H9 (cell line): Measurements from ENCODE around the gene SNTG2. TPM values are rescaled to one million over a fixed set of nuclear protein-coding genes. Genes with fewer than 3 reads are reported as not detected.

Experiments used
- DNase-seq: peaks from one replicate; pipeline ENCODE4 v3.0.0-alpha.2; 2017
- H2AFZ ChIP-seq: one replicate; pipeline ENCODE4 v1.6.1; 2013; ENCODE audit warnings: mild to moderate bottlenecking, low read length, control low read depth, moderate library complexity
- H2AK5ac ChIP-seq: 2 replicates; pipeline ENCODE4 v1.6.1; 2013; ENCODE audit warnings: low read length, control low read depth, mixed read lengths; ENCODE audit not compliant: insufficient read length
- H2BK120ac ChIP-seq: one replicate; pipeline ENCODE4 v1.6.1; 2013; ENCODE audit warnings: low read depth, mild to moderate bottlenecking, low read length, control low read depth, inconsistent platforms; ENCODE audit not compliant: poor library complexity, severe bottlenecking
- H2BK12ac ChIP-seq: 2 replicates; pipeline ENCODE4 v1.6.1; 2013; ENCODE audit warnings: low read length, control low read depth, mixed read lengths, low read depth; ENCODE audit not compliant: insufficient read length
- H2BK15ac ChIP-seq: 2 replicates; pipeline ENCODE4 v1.6.1; 2013; ENCODE audit warnings: low read depth, low read length, control low read depth
- H2BK20ac ChIP-seq: one replicate; pipeline ENCODE4 v1.6.1; 2013; ENCODE audit warnings: low read depth, mild to moderate bottlenecking, low read length, control low read depth, inconsistent platforms; ENCODE audit not compliant: poor library complexity, severe bottlenecking
- H2BK5ac ChIP-seq: 2 replicates; pipeline ENCODE4 v1.6.1; 2013; ENCODE audit warnings: low read length, control low read depth, mixed read lengths; ENCODE audit not compliant: insufficient read length
- H3K14ac ChIP-seq: 2 replicates; pipeline ENCODE4 v1.6.1; 2013; ENCODE audit warnings: low read length, control low read depth; ENCODE audit not compliant: insufficient read depth
- H3K18ac ChIP-seq: 2 replicates; pipeline ENCODE4 v1.6.1; 2013; ENCODE audit warnings: low read depth, mild to moderate bottlenecking, mixed read lengths, low read length, control low read depth; ENCODE audit not compliant: insufficient read length
- H3K23ac ChIP-seq: 2 replicates; pipeline ENCODE4 v1.6.1; 2013; ENCODE audit warnings: low read length, control low read depth, mixed read lengths, low read depth; ENCODE audit not compliant: insufficient read length
- H3K23me2 ChIP-seq: 2 replicates; pipeline ENCODE4 v1.6.1; 2013; ENCODE audit warnings: low read depth, mild to moderate bottlenecking, mixed read lengths, low read length, control low read depth; ENCODE audit not compliant: insufficient read length, poor library complexity, severe bottlenecking
- H3K27ac ChIP-seq: 2 replicates; pipeline ENCODE4 v1.5.1; 2013; ENCODE audit warnings: low read length, control low read depth, mixed read lengths, low read depth; ENCODE audit not compliant: insufficient read length
- H3K27me3 ChIP-seq: 2 replicates; pipeline ENCODE4 v1.6.1; 2013; ENCODE audit warnings: low read length, control low read depth, inconsistent platforms; ENCODE audit not compliant: insufficient read depth
- H3K4ac ChIP-seq: 2 replicates; pipeline ENCODE4 v1.6.1; 2013; ENCODE audit warnings: low read depth, mild to moderate bottlenecking, control low read depth, inconsistent platforms, low read length, moderate library complexity
- H3K4me1 ChIP-seq: 2 replicates; pipeline ENCODE4 v1.6.1; 2013; ENCODE audit warnings: low read length, control low read depth, inconsistent platforms; ENCODE audit not compliant: insufficient read depth
- H3K4me2 ChIP-seq: 2 replicates; pipeline ENCODE4 v1.6.1; 2013; ENCODE audit warnings: low read length, control low read depth, mixed read lengths; ENCODE audit not compliant: insufficient read length, insufficient read depth
- H3K56ac ChIP-seq: 2 replicates; pipeline ENCODE4 v1.6.1; 2013; ENCODE audit warnings: low read depth, mild to moderate bottlenecking, mixed read lengths, low read length, control low read depth; ENCODE audit not compliant: insufficient read length
- H3K79me1 ChIP-seq: 2 replicates; pipeline ENCODE4 v1.6.1; 2013; ENCODE audit warnings: low read depth, mild to moderate bottlenecking, moderate library complexity, low read length, control low read depth, inconsistent platforms; ENCODE audit not compliant: insufficient read depth, poor library complexity, severe bottlenecking
- H3K79me2 ChIP-seq: 2 replicates; pipeline ENCODE4 v1.6.1; 2013; ENCODE audit warnings: low read length, control low read depth, inconsistent platforms; ENCODE audit not compliant: insufficient read depth
- H3K9ac ChIP-seq: 2 replicates; pipeline ENCODE4 v1.6.1; 2013; ENCODE audit warnings: low read length, control low read depth, mixed read lengths; ENCODE audit not compliant: insufficient read length; ENCODE audit errors: extremely low read depth
- H3K9me3 ChIP-seq: one replicate; pipeline ENCODE4 v1.6.1; 2013; ENCODE audit warnings: low read depth, low read length, inconsistent platforms; ENCODE audit not compliant: control insufficient read depth
- H3T11ph ChIP-seq: one replicate; pipeline ENCODE4 v1.6.1; 2013; ENCODE audit warnings: mild to moderate bottlenecking, low read length, control low read depth, inconsistent platforms
- H4K20me1 ChIP-seq: one replicate; pipeline ENCODE4 v1.6.1; 2013; ENCODE audit not compliant: control insufficient read depth, insufficient read length, insufficient read depth
- H4K5ac ChIP-seq: 2 replicates; pipeline ENCODE4 v1.6.1; 2013; ENCODE audit warnings: low read depth, mild to moderate bottlenecking, mixed read lengths, low read length, control low read depth; ENCODE audit not compliant: insufficient read length
- H4K8ac ChIP-seq: replicated peaks from 2 replicates; pipeline ENCODE4 v1.6.1; 2013; ENCODE audit warnings: low read length, control low read depth, mixed read lengths, low read depth; ENCODE audit not compliant: insufficient read length
- H4K91ac ChIP-seq: 2 replicates; pipeline ENCODE4 v1.6.1; 2013; ENCODE audit warnings: low read depth, mild to moderate bottlenecking, moderate library complexity, mixed read lengths, low read length, control low read depth; ENCODE audit not compliant: insufficient read length
- H3K27ac Mint-ChIP-seq, 3 experiments: 2 replicates in 2 of 3; 3 replicates in 1 of 3; pipeline ENCODE4 v1.8.0; 2020 to 2021; ENCODE audit warnings: mixed read lengths in 3 of 3, mild to moderate bottlenecking in 1 of 3, moderate library complexity in 1 of 3
- H3K27me3 Mint-ChIP-seq: 2 replicates; pipeline ENCODE4 v1.8.0; 2021; ENCODE audit warnings: low read depth, mild to moderate bottlenecking, moderate library complexity, mixed read lengths
- H3K36me3 Mint-ChIP-seq, 3 experiments: 2 replicates in 2 of 3; 3 replicates in 1 of 3; pipeline ENCODE4 v1.8.0; 2020 to 2021; ENCODE audit warnings: low read depth in 3 of 3, mixed read lengths in 3 of 3; ENCODE audit not compliant: insufficient read depth in 1 of 3
- H3K4me1 Mint-ChIP-seq, 2 experiments: 2 replicates each; pipeline ENCODE4 v1.8.0; 2020; ENCODE audit warnings: mixed read lengths in 2 of 2
- H3K4me3 Mint-ChIP-seq, 2 experiments: 2 replicates in 1 of 2; 3 replicates in 1 of 2; pipeline ENCODE4 v1.8.0; 2020 to 2021; ENCODE audit warnings: mild to moderate bottlenecking in 2 of 2, mixed read lengths in 2 of 2, moderate library complexity in 1 of 2
- H3K9me3 Mint-ChIP-seq, 2 experiments: 2 replicates in 1 of 2; 3 replicates in 1 of 2; pipeline ENCODE4 v1.8.0; 2020; ENCODE audit warnings: mild to moderate bottlenecking in 2 of 2, mixed read lengths in 2 of 2, moderate library complexity in 1 of 2
- WGBS: extraction: QIAGEN DNeasy Blood & Tissue Kit; methylation state at CpG from one replicate; pipeline ENCODE4 v1.1.7; 2013; ENCODE audit warnings: missing lambda C conversion rate, low lambda C conversion rate, mixed read lengths; ENCODE audit not compliant: insufficient read length; ENCODE audit errors: extremely low coverage; 5-methylcytosine and 5-hydroxymethylcytosine counted together
- total RNA-seq: library from RNA; stranded (reverse); gene quantifications from 2 replicates; pipeline ENCODE4 v1.2.1, GENCODE V29; 2021
- TF ChIP-seq, protein P1 (sequence below): fragments of 200-600 bp; sonication (generic); conservative IDR thresholded peaks from 3 replicates; pipeline ENCODE4 v1.8.0; 2021; ENCODE audit warnings: antibody characterized with exemption, mild to moderate bottlenecking

Gene SNTG2
- total RNA-seq, 1 experiment from 2014 or later: 13.2 TPM

DNA sequence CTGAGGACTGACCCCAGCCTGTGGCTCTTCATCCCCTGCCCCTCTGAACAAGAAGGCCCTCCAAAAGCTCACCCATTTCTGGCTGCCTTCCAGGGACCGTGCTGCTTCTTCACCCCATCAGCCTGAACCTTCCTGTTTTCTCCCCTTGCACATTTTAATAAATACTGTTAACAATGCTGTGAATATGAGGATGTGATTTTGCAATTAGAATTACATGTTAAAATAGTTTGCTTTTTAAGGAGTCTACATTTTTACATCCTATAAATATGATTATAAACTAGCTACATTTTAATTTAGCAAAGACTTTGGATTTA lies 4.0 kb downstream of the SNTG2 start:
- TF ChIP-seq, protein P1, sequence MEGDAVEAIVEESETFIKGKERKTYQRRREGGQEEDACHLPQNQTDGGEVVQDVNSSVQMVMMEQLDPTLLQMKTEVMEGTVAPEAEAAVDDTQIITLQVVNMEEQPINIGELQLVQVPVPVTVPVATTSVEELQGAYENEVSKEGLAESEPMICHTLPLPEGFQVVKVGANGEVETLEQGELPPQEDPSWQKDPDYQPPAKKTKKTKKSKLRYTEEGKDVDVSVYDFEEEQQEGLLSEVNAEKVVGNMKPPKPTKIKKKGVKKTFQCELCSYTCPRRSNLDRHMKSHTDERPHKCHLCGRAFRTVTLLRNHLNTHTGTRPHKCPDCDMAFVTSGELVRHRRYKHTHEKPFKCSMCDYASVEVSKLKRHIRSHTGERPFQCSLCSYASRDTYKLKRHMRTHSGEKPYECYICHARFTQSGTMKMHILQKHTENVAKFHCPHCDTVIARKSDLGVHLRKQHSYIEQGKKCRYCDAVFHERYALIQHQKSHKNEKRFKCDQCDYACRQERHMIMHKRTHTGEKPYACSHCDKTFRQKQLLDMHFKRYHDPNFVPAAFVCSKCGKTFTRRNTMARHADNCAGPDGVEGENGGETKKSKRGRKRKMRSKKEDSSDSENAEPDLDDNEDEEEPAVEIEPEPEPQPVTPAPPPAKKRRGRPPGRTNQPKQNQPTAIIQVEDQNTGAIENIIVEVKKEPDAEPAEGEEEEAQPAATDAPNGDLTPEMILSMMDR: no peak
- H4K91ac ChIP-seq: no peak overlapping the region
- Mint-ChIP-seq H3K27ac (no peak overlapping the region), H3K4me1 (peaks cover 56 to 61% of the 10 kb centered on the region in 2 experiments), H3K9me3 (no peaks in the 10 kb centered on the region; a peak in 1 of 5 replicates), H3K4me3 (no peak overlapping the region; a peak in 1 of 5 replicates), H3K36me3 (peaks cover 0 to 3% (median 0%) of the 10 kb centered on the region in 3 experiments; a peak in 2 of 7 replicates), H3K27me3 (peaks cover 11% of the 10 kb centered on the region)
- H3K4me2 ChIP-seq: no peak overlapping the region
- H2BK20ac ChIP-seq: no peak overlapping the region
- no peak overlapping the region for H3K56ac ChIP-seq
- peaks cover 8% of the 10 kb centered on the region; the same call in 1 of the 2 replicates for H3K79me2 ChIP-seq
- H3K27ac ChIP-seq: no peak overlapping the region
- H2BK12ac ChIP-seq: no peak overlapping the region
- peaks cover 11% of the 10 kb centered on the region for H3K23me2 ChIP-seq
- no peak overlapping the region for H3K4ac ChIP-seq
- no peak overlapping the region for H2BK120ac ChIP-seq
- H3K14ac ChIP-seq: no peak overlapping the region
- H3K9ac ChIP-seq: no peak overlapping the region
- no peak overlapping the region for H3K18ac ChIP-seq
- no peak overlapping the region for H2BK5ac ChIP-seq
- H3K9me3 ChIP-seq: no peaks in the 10 kb centered on the region
- H3K79me1 ChIP-seq: peaks cover 11% of the 10 kb centered on the region
- no peaks in the 10 kb centered on the region for H3K27me3 ChIP-seq
- no peak overlapping the region for H4K8ac ChIP-seq
- peaks cover 3% of the 10 kb centered on the region for H4K20me1 ChIP-seq
- no CpG with 5 or more reads among the region's 1 CpG for WGBS
- H2AFZ ChIP-seq: no peak overlapping the region
- DNase-seq: no peak
- no peak overlapping the region for H2BK15ac ChIP-seq
- no peak overlapping the region for H2AK5ac ChIP-seq
- no peak overlapping the region for H3K23ac ChIP-seq
- peaks cover 5% of the 10 kb centered on the region; the same call in 1 of the 2 replicates for H3K4me1 ChIP-seq
- no peak overlapping the region for H4K5ac ChIP-seq
- H3T11ph ChIP-seq: no peak overlapping the region
